MV-4-11 (cell line): Measurements from ENCODE around the gene GRIN2D.

Source experiments
- DNase-seq: peaks from one replicate; lab custom pipeline; 2025; lab: John Stamatoyannopoulos, UW

The GRIN2D gene

DNA sequence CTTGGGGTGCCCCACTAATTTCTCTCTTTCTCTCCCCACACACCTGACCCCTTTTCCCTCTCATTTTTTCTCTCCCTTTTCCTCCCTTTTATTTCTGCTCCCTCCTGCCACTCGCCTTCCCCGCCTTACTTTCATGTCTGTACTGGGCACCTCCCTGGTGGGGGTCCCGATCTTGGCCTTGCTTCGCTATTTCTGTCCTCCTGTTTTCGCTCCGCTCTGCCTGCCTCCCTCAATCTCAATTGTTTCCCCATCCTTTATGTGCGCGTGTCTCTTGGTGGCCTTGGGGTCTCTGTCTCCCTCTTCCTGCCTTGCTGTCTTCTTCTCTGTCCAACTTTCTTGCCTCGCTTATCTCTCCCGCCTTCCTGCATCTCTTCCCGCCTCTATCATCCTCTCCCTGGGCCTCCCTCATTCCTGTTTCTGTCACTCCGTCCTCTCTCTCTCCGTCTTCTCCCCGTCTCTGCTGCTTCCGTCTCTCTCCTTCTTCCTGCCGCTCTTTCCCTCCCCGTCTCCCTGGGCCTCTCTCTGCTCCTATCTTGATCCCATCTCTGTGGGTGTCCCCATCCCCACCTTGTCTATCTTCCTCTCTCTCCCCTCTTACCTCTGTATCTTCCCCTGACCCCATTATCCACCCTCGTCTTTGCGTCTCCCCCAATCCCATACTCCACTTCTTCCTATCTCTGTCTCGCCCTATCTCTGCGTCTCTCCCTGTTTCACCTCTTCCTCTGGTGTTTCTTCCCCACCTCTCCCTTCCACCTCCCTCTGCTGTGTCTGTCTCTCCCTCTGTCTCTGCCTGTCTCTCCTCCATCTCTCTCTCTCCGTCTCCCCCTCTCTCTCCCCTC is 4.0 kb downstream of the GRIN2D start:
- no peak for DNase-seq

- no peak for DNase-seq
Observed at GRCh38 chr19:48398102-48398374, 4.6 kb downstream of the GRIN2D start.

- peak; percentile 98 for DNase-seq
Observed at GRCh38 chr19:48398375-48399235, 5.1 kb downstream of the GRIN2D start.

GRCh38 chr19:48400018-48400742 is 6.7 kb downstream of the GRIN2D start:
- DNase-seq = peak; percentile 40

GRCh38 chr19:48401287-48401686 is 7.8 kb downstream of the GRIN2D start:
- no peak for DNase-seq

GRCh38 chr19:48403606-48404005 is 10.1 kb downstream of the GRIN2D start:
- peak; percentile 63 for DNase-seq

- DNase-seq = no peak
Observed at GRCh38 chr19:48405010-48405659, 11.7 kb downstream of the GRIN2D start.

DNA sequence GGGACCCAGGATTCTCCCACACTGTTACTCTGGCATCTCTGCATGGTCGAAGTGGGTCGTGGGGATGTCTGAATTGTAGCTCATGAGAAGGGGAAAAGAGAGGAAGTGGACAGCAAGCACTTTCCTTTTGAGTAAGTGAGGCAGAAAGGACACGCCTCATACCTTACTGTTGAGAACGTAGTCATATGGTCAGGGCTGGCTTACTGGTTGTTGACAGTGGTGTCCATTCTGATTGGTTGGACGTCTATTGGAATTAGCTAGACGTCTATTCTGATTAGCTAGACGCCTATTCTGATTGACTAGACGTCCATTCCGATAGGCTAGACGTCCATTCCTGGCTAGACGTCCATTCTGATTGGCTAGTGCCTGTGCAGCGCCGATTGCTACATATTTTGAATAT is 12.4 kb downstream of the GRIN2D start:
- DNase-seq = peak; percentile 81

DNA sequence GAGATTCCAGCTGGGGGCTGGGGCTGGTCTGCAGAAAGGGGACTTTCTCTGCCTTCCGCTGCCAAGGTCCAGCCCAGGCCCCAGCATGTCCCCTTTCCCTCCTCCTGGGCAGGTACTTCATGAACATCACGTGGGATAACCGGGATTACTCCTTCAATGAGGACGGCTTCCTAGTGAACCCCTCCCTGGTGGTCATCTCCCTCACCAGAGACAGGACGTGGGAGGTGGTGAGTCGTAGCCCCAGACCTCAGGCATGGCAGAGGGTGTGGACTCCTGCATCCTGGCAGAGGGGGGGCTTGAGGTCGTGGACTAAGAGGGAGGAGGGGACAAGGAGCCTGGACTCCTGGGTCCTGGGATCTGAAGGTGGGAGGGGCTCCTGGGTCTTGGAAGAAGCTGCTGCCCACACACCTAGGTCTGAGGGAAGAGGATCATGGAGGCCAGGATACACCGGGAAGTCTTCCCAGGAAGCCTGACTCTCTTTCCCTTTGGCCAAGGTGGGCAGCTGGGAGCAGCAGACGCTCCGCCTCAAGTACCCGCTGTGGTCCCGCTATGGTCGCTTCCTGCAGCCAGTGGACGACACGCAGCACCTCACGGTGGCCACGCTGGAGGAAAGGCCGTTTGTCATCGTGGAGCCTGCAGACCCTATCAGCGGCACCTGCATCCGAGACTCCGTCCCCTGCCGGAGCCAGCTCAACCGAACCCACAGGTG is 20.6 kb downstream of the GRIN2D start:
- DNase-seq = peak; percentile 19

- DNase-seq = peak; percentile 66
Observed at GRCh38 chr19:48415395-48415794, 21.9 kb downstream of the GRIN2D start.

DNA sequence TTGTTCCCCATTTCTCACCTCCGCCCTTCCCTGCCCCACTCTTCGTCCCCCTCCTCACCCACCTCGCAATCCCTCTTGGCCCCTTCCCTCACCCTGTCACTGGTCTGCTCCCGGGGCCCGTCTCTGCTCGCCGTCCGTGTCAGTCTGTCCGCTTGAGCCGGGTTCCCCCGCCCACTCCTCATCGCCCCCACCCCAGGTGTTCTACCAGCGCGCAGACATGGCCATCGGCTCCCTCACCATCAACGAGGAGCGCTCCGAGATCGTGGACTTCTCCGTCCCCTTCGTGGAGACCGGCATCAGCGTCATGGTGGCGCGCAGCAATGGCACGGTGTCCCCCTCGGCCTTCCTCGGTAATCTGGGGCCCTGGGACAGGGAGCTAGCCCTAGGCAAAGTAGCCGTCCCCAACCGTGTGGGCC is 22.3 kb downstream of the GRIN2D start:
- no peak for DNase-seq

- no peak for DNase-seq
Observed at GRCh38 chr19:48417421-48417820, 24.0 kb downstream of the GRIN2D start.

GRCh38 chr19:48418317-48419064 is 25.0 kb downstream of the GRIN2D start:
- peak; percentile 88 for DNase-seq

DNA sequence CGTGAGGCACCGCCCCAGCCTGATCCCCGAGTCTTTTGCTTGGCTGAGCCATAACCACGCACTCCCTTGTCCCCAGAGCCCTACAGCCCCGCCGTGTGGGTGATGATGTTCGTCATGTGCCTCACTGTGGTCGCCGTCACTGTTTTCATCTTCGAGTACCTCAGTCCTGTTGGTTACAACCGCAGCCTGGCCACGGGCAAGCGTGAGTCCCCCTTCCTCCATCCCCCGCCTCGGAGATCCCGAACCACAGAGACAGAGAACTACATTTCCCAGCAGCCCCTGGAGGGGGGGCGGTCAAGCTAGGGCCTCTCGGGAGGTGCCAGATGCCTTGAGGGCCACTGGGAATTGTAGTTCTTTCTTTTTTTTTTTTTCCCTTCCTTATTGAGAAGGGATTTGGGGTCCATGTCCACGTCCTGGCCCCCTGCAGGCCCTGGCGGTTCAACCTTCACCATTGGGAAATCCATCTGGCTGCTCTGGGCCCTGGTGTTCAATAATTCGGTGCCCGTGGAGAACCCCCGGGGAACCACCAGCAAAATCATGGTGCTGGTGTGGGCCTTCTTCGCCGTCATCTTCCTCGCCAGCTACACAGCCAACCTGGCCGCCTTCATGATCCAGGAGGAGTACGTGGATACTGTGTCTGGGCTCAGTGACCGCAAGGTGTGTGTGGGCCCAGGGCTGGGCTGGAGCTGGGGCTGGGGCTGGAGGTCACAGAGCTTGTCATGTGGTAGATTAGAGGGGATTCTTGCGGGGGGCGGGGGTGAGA is 25.9 kb downstream of the GRIN2D start:
- peak; percentile 55 for DNase-seq

- no peak for DNase-seq
Observed at GRCh38 chr19:48421548-48421947, 28.1 kb downstream of the GRIN2D start.

DNA sequence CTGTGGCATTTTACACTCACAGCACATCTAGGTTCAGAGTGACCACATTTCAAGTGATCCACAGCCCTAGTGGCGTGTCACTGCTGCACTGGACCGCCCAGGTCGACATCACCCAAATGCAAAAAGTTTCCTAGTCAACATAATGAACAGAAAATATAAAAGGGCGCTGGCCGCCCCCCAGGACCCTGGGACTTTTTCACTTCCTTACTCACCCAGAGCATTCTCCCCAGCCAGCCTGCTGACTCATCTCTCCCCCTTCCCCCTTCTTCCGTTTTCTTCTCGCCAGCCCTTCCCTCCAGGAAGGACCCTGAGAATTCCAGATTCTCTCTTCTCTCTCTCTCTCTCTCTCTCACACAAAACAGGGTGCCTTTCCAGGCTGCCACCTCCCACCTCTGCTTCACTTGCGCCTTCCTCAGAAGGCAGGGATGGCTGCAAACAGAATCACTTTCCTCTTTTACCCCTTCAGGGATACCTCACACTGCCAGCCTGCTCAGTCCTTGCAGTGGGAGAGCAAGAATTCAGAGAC is 31.3 kb downstream of the GRIN2D start:
- DNase-seq = peak; percentile 78

DNA sequence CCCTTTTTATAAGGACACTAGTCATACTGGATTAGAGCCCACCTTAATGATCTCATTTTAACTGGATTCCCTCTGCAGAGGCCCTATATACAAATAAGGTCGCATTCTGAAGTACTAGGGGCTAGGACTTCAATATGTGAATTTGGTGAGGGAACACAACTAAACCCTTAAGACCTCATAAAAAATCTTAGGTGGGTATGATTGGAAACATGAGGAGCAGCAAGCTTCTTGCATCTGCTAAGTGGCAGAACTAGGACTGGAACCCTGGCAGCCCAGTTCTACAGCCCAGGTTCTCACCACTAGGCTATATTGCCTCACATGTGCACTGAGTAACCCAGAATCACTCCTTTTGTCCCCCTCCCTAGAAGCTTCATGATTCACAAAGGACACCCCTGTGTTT is 35.2 kb downstream of the GRIN2D start:
- no peak for DNase-seq

GRCh38 chr19:48433337-48433736 is 39.9 kb downstream of the GRIN2D start:
- DNase-seq = no peak

- no peak for DNase-seq
Observed at GRCh38 chr19:48436586-48436985, 43.1 kb downstream of the GRIN2D start.
